Ascending aorta (tissue), 2 donors: ENCODE results near the gene MAPT. TPM values are rescaled to one million over a fixed set of nuclear protein-coding genes. Genes with fewer than 3 reads are reported as not detected.
"Not testable (repeated sequence)": the region's sequence is repeated elsewhere in the genome, so short reads cannot be mapped to it uniquely, and the experiment has no call there.

Experiments
- DNase-seq, 2 donors: peaks; one replicate each; pipeline ENCODE4 v3.0.0-alpha.2; 2019; ENCODE audit warnings: low spot score in 2 of 2
- H3K27ac ChIP-seq, 2 donors: fragments of 200-600 bp; sonication (generic); one replicate each; pipeline ENCODE4 v1.5.1; 2016 to 2017; ENCODE audit warnings: mild to moderate bottlenecking in 1 of 2
- H3K27me3 ChIP-seq: fragments of 200-600 bp; sonication (generic); one replicate; pipeline ENCODE4 v1.5.1; 2017
- H3K36me3 ChIP-seq, 2 donors: fragments of 200-600 bp; sonication (generic); one replicate each; pipeline ENCODE4 v1.5.1; 2016
- H3K4me1 ChIP-seq, 2 donors: fragments of 200-600 bp; sonication (generic); one replicate each; pipeline ENCODE4 v1.5.1; 2016 to 2017; ENCODE audit warnings: mild to moderate bottlenecking in 1 of 2
- H3K4me3 ChIP-seq, 2 donors: fragments of 200-600 bp; sonication (generic); one replicate each; pipeline ENCODE4 v1.5.1; 2016 to 2017; ENCODE audit warnings: mild to moderate bottlenecking in 1 of 2
- H3K9me3 ChIP-seq, 2 donors: fragments of 200-600 bp; sonication (generic); one replicate each; pipeline ENCODE4 v1.5.1; 2016
- CTCF ChIP-seq, 3 experiments: fragments of 200-600 bp in 2 of 3; fragments of 450-650 bp in 1 of 3; sonication (generic) in 2 of 3; IDR thresholded peaks; one replicate each; pipeline ENCODE4 v1.5.1; 2016 to 2019; ENCODE audit warnings: antibody characterized with exemption in 3 of 3, mild to moderate bottlenecking in 1 of 3, moderate library complexity in 1 of 3
- intact Hi-C: fragments of 100-400 bp; cut with DNase I; formaldehyde crosslinking; loops from one replicate; pipeline ENCODE4 v1.15.1; 2023
- total RNA-seq: library from RNA; depleted of rRNA; stranded (reverse); fragments of >200 nt; gene quantifications from one replicate; pipeline ENCODE4 v1.1.0, GENCODE V29; 2016

MAPT gene
- total RNA-seq, 1 donor from 2014 or later: 0.32 TPM

- no peak overlapping the region for H3K4me3 ChIP-seq
- H3K4me1 ChIP-seq: no peaks in the 10 kb centered on the region
- no peak for TF ChIP-seq CTCF (IDR thresholded peaks at IDR 0.05)
- no peak overlapping the region for H3K27ac ChIP-seq
- intact Hi-C loops: no loop called here
- H3K36me3 ChIP-seq: no peaks in the 10 kb centered on the region
- no peaks in the 10 kb centered on the region for H3K27me3 ChIP-seq
- H3K9me3 ChIP-seq: peaks cover 0 to 8% of the 10 kb centered on the region in 2 donors
- DNase-seq: no peak
These were observed 14.1 kb downstream of the MAPT start for GRCh38 chr17:45908460-45908859.

GRCh38 chr17:45908935-45909334 is 14.6 kb downstream of the MAPT start:
- no peaks in the 10 kb centered on the region for H3K27me3 ChIP-seq

GRCh38 chr17:45910667-45911066 is 16.3 kb downstream of the MAPT start:
- Histone ChIP-seq H3K4me1 (no peaks in the 10 kb centered on the region), H3K9me3 (peaks cover 0 to 8% of the 10 kb centered on the region in 2 donors), H3K27ac (no peak overlapping the region), H3K36me3 (no peaks in the 10 kb centered on the region), H3K27me3 (no peaks in the 10 kb centered on the region), H3K4me3 (no peak overlapping the region)
- TF ChIP-seq CTCF (IDR thresholded peaks at IDR 0.05): no peak
- intact Hi-C loops: no loop called here
- no peak for DNase-seq

More at GRCh38 chr17:45908935-45909334, 14.6 kb downstream of the MAPT start:
- Histone ChIP-seq H3K27ac (no peak overlapping the region), H3K36me3 (no peaks in the 10 kb centered on the region), H3K4me1 (no peaks in the 10 kb centered on the region), H3K4me3 (no peak overlapping the region), H3K9me3 (peaks cover 0 to 8% of the 10 kb centered on the region in 2 donors)
- no peak for DNase-seq
- intact Hi-C loops: no loop called here
- TF ChIP-seq CTCF (IDR thresholded peaks at IDR 0.05): no peak

- H3K9me3 ChIP-seq: peaks cover 0 to 8% of the 10 kb centered on the region in 2 donors
- H3K27me3 ChIP-seq: no peaks in the 10 kb centered on the region
- no peak for TF ChIP-seq CTCF (IDR thresholded peaks at IDR 0.05)
- no peak overlapping the region for H3K4me3 ChIP-seq
- no peaks in the 10 kb centered on the region for H3K36me3 ChIP-seq
- H3K4me1 ChIP-seq: no peaks in the 10 kb centered on the region
- no peak for DNase-seq
- intact Hi-C loops: no loop called here
- no peak overlapping the region for H3K27ac ChIP-seq
These were observed 18.0 kb downstream of the MAPT start for GRCh38 chr17:45912319-45912718.

GRCh38 chr17:45913030-45913429 is 18.7 kb downstream of the MAPT start:
- H3K27ac ChIP-seq, H3K4me3 ChIP-seq, intact Hi-C loops, H3K9me3 ChIP-seq, H3K36me3 ChIP-seq, H3K27me3 ChIP-seq, DNase-seq, H3K4me1 ChIP-seq: not testable (repeated sequence)

- DNase-seq: no peak
- H3K9me3 ChIP-seq: peaks cover 0 to 8% of the 10 kb centered on the region in 2 donors
- no peaks in the 10 kb centered on the region for H3K4me1 ChIP-seq
- no peak overlapping the region for H3K27ac ChIP-seq
- H3K4me3 ChIP-seq: no peak overlapping the region
- no peaks in the 10 kb centered on the region for H3K36me3 ChIP-seq
- intact Hi-C loops: no loop called here
- no peak for TF ChIP-seq CTCF (IDR thresholded peaks at IDR 0.05)
- no peaks in the 10 kb centered on the region for H3K27me3 ChIP-seq
These were observed 19.8 kb downstream of the MAPT start for GRCh38 chr17:45914047-45914717.
